ENCODE measurements around the gene ARHGEF17.
"Not testable (repeated sequence)": the region's sequence is repeated elsewhere in the genome, so short reads cannot be mapped to it uniquely, and the experiment has no call there.

ARHGEF17 gene

DNA sequence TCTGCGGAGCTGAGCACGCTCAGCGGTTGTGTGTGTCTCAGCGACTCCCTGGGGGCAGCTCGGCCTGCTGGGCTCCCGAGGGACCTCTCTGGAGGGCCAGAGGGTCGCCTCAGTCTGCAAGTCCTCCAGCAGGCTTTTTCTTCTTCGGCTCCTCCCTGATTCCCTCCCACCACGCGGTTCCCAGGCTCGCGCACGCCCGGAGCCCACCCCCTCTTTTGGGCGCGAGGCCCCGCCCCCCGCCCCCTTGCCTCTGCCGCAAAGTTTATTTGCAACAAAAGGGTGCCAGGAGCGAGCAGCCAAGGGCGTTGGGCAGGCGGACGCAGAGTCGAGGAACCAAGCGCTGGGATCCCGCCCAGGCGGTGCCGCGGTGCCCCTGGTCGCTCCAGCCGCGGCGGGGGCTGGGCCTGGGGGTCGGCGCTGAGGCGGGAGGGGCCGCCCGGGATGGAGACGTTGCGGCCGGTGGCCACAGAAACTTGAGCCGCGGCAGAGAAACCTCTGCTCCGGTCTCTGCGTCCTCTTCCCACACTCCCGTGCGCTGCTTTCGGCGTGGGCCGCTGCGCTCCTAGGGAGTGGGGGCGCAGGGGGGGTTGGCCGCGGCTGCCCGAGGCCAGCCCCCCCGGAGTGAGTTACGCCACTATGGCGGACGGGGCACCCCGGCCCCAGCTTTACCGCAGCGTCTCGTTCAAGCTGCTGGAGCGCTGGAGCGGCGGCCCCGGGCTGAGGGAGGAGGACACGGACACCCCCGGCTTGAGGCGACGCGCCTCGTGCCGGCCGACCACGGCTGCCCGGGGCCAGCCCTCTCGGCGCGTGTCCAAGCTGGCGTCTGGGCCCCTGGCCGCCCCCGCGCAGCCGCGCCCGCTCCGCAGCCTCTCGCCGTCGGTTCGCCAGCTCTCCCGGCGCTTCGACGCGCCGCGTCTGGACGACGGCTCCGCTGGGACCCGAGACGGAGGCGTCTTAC is at the start of gene ARHGEF17:
ARHGEF17 (plus strand) TSS at position 274 of the 958 bp plus-strand sequence; CDS start at position 637, 363 bp downstream.
- peak; percentile 28 for DNase-seq

DNA sequence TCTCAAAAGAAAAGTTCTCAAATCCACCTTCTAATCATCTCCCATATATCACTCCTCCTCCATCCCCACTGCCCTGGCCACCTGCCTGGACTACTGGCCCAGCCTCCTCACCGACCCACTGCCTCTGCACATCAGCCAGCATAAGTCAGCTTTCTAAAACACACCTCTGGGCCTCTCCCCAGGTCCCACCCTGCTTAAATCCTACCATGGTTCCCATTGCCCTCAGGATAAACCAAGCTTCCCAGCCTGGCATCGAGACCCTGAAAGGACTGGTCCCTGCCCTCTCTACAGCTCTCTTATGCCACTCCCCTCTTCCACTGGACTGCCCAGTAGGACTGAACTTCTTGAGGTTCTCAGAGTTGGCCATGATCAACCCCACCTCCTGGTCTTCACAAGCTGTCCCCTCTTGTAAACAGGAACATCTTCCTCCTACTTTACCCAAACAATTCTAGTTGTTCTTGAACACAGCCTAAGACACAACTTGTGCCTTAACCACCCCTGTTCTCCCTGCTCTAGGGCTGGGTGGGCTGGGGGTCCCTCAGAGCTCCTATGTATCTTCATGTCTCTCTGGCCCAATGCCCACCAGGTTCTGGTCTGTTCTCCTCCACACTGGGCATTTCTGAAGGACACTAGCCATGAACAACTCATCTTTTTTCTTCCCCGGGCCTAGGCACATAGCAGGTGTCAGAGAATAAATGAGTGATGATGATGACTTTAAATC is 48.5 kb upstream of the ARHGEF17 start:
- no peak for DNase-seq

DNA sequence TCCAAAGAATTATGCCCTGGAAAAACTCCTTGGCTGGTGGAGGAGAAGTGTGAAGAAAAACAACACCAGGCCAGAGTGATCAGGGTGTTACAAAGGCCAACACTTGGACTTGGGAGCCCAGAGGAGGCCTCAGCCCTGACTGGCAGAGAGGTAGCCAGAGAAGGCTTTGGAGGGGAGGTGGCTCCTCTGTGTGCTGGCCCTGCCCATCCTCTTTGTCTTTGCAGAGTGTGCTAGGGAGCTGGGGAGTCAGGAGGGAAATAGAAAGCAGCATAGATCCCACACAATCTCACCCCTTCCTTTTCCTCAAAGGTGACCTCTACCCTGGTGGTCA is 48.0 kb upstream of the ARHGEF17 start:
- DNase-seq = no peak

DNA sequence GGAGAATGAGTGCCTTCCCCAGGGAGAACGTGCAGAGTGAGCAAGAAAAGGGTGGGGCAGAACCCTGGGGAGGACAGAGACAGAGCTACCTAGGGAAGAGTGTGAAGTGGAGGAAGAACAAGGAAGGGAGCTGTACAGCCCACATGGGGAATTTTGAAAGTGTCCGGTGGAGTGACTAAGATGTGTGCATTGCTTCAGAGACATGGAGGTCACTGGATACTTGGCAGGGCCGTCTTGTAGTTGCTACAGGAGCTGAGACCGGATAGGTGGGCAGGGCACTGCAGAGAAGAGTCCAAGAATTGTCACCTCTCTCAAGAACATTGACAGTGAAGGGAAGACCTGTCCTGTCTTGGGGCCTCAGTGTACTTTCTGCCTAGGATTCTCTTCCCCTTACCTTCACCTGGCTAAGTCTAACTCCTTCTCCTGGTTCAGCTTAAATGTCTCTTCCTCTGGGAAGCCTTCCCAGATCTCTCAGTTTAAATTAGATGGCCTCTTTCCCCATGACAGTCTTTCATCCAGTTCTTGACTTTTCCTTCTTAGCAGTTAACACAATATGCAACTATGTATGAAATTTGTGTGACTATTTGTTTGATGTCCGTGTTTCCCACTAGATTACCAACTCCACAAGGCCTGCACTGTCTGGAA is 45.1 kb upstream of the ARHGEF17 start:
- no peak for DNase-seq

GRCh38 chr11:73263640-73264039 is 44.4 kb upstream of the ARHGEF17 start:
- no peak for DNase-seq

DNA sequence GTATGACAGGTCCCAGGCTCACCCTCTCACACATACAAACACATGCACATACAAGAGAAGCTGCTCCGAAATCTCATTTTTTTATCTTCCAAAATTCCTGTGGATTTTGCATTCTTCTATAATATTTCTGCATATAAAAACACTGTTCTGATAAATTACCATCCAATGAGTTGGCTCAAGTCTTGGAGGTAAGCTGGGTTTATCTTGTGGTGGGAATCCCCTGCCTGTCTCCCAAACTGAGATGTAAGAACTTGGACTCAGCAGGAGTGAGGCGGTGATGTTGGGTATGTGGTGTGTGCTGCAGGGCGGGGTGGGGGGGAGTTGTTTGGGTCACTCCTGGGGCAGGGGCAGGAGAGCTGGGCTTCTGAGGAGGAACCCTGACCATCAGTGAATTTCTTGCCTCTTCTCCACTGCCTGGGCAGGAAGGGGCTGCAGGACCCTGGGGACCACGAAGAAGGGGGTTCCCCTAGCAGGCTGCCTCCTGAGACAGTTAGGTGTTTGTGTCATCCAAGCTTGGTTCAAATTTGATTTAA is 42.7 kb upstream of the ARHGEF17 start:
- no peak for DNase-seq

DNA sequence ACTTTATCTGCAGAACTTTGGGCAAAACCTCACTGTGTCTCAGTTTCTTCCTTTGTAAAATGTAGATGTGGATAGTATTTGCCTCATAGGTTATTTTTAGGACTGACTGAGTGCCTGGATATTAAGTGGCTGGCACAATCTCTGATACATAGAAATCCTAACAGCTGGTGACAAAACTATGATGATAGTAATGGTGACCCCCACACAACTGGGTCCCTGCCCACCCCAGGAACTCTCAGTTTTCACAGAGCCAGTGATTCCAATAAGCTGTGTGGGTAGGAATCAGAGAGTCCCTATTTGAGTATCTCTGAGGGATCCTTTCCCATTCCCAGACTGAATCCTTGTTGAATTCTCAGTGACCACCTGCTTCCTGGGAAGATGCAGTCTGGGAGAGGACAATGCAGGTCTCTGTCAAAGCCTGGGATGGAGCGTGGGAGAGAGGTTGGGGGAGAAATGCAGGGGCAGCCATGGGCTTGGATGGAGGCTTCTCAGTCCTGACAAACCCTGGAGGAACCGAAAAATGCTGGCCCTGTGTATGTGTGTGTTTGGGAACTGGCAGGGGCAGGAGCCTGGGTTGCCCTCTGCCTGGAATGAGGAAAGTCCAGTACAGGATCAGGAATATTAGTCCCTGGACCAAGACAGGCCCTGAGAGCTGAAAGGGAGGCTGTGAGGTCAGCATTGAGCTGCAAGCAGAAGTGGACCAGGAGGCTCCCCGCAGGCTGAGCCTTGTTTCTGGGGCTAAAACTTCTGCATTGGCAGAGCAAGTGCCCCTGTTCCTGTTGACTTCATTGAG is 42.0 kb upstream of the ARHGEF17 start:
- no peak for DNase-seq

DNA sequence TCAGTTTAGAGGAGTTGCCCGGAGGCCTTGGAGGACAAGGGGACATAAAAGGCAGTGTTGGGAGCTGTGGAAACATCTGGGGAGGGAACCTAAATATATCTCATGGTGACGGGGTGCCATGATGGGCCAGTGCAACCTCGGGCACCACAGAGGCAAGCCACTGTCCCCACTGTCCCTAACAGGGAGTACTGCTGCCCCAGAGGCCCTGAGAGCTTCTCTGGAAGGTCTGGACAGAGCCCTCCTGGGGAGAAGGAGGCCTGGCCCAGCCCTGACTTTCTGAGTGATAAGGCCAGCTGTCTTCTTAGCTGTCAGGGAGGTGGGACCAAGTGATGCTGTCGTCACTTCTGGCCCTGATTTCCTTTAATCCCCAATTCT is 41.4 kb upstream of the ARHGEF17 start:
- DNase-seq = no peak

GRCh38 chr11:73267122-73267846 is 40.8 kb upstream of the ARHGEF17 start:
- DNase-seq = no peak

GRCh38 chr11:73267906-73268540 is 40.1 kb upstream of the ARHGEF17 start:
- DNase-seq = no peak

DNA sequence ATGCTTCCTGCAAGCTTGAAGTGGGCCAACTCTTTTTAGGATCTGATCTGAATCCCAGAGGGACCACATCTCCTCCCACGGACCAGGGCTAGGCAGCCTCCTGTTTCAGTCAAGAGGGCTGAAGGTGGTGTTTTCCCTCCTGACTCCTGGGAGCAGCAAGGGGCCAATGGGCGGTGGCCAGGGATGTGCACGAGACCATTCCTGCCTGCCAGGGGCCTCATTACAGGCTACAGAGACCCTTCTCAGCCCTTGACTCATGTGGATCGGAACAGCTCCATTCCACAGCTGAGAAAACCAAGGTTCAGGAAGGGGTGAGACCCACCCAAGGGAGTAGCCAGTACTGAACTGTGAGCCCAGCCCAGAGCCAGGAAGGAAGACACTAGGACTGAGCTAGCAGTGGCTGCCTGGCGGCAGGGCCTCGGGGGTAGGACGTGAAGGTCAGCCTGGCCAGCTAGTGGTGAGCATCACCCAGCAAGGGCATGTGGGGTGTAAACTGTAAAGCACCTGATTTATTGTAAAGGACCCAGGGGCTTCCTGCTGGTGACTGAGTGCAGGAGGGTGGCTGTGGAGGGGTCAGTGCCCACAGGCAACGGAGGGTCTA is 39.3 kb upstream of the ARHGEF17 start:
- no peak for DNase-seq

GRCh38 chr11:73269459-73270015 is 38.5 kb upstream of the ARHGEF17 start:
- DNase-seq = no peak

DNA sequence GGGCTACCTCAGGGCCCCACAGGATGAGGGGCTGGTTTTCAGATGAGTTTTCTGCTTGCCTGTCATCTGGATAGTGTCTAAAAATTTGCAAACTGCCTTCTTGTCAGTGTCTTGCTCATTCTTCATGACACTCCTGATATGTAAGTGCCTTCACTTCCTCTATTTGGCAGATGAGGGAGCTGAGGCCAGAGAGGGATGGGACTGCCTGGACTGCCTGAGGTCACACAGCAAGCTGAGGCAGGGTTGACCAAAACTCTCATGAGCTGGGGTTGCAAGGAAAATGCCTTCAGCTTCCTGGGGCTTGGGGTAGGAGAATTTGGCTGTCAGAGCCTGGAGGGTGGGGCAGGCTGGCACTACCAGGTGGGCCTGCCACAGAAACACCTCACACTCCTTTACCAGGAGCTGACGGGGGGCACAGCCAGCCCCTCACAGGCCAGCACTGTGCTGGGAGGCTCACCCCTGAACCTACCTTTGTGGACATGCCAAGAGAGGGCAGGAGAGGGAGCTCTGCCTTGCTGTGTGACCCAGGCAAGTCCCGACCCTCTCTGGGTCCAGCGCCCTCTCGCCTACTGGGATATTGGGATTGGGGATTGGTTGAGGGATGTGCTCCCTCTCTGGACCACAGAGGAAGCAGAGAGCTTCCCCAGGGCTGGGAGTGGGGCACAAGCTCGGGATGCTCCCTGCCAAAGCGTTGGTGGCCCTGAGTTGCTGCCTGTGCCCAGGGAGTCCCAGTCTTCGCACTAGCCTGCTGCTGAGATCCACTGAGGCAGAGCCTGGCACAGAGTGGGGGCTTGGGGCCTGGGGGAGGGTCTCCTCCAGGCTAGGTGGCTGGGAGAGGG is 37.8 kb upstream of the ARHGEF17 start:
- DNase-seq = no peak

- DNase-seq = no peak
These were observed 37.1 kb upstream of the ARHGEF17 start for GRCh38 chr11:73270855-73271477.

- not testable (repeated sequence) for DNase-seq
These were observed 36.6 kb upstream of the ARHGEF17 start for GRCh38 chr11:73271478-73271865.

DNA sequence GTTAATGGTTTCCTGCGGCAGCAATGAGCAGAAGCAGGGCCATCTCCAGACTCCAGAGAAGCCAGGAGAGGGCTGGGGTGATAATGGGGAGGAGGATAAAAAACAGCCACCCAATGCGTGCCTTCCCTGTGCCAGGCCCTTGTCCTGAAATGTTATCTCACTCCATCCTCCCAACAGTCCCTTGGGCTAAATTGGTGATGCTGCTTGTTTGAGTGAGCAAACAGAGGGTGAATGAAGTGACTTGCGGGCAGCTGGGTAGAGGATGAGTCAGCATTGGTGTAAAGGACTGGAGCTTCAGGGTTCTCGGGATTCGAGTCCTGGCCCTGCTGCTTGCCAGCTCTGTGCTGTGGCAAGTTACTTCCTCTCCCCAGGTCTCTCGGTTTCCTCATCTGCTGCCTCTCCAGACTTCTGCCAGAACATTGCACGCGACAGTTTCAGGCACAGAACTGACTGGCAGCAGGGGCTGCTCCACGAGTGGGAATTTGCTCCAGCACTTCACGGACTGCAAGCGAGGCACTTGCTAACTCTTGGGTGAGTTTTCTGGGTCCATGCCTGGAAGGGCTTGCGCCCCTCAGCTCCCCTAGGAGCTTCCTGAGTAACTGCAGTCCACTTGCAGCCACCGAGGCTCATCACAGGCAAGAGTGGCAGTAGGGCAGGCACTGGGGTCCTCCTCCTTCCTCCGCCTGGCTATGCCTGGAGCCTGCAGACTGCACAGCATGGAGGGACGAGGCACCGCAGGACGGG is 36.0 kb upstream of the ARHGEF17 start, which contains the start of gene P2RY6:
P2RY6 (plus strand) TSS at position 403 of the 744 bp plus-strand sequence. CDS start 24,181 bp downstream, outside the sequence.
- DNase-seq = no peak

- DNase-seq = no peak
These were observed 35.4 kb upstream of the ARHGEF17 start for GRCh38 chr11:73272680-73273038.

DNA sequence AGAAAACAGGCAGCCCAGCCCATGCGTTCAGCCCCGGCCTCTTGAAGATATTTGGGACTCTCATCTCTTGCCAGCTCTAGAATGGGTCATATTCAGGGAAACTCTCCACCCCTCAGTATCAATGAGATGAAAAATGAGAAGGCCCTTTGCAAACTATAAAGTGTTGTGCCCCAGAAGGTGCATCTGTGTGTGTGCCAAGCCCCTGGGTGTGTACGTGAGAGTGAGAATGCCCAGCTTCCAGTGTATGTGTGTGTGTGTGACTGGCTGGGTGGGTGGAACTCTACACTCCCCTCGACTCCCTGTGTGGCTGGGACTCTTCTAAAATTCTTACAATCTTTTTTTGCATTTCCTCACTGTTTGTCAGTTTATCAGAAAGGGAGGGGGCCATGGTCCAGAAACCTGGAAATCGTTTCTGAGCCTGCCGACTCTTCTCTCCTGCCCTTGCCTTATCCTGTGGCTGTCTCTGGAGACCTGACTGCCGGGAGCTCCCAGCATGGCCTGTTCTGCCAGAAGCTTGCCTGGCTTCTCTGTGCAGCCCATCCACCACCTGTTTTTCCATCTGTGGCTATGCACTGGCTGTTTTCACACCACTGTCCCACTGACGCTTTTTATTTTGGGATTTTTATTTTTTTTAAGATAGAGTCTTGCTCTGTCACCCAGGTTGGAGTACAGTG is 34.7 kb upstream of the ARHGEF17 start:
- DNase-seq = no peak

All from stimulated activated CD4-positive, alpha-beta T cell treated with anti-CD3 and anti-CD28 coated beads, Interleukin-12 subunit alpha, Interleukin-12 subunit beta, amount 100 ng/mL, for 4 hours (primary cell).